Cardiac septum (tissue), 1 donor: ENCODE results near the gene DOHH. TPM values are rescaled to one million over a fixed set of nuclear protein-coding genes. Genes with fewer than 3 reads are reported as not detected.
"Not testable (repeated sequence)": the region's sequence is repeated elsewhere in the genome, so short reads cannot be mapped to it uniquely, and the experiment has no call there.

ENCODE experiments used
- DNase-seq: peaks from one replicate; pipeline ENCODE4 v3.0.0-alpha.2; 2020; ENCODE audit warnings: low spot score
- intact Hi-C: fragments of 100-400 bp; cut with DNase I; formaldehyde crosslinking; loops from one replicate; pipeline ENCODE4 v1.14.0; 2022
- total RNA-seq: library from RNA; stranded (reverse); fragmentation: NEBNext Ultra II Directional; extraction: Animal tissue kit (Norgen Biotek cat#: 25700); gene quantifications from one replicate; pipeline ENCODE4 v1.2.1, GENCODE V29; 2021
- donor health status: DM: no; HTN: no; CAD: no.

The DOHH gene
- total RNA-seq, 1 donor from 2014 or later: 11.1 TPM

DNA sequence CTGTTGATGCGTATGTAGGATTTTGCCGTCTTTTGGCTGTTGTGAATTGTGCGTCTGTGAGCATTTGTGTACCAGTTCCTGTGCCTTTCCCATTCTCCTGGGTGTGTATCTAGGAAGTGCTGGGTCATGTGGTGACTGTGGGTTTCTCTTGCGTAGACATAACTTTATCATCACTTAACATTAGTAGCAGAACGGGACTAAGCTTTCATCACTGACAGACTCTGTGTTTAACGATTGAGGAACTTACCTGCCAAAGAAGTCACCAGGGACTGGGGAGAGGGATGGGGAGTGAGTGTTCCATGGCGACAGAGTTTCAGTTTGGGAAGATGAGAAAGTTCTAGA, 20.6 kb upstream of the DOHH start:
- DNase-seq: no peak
- intact Hi-C loops: no loop called here

DNA sequence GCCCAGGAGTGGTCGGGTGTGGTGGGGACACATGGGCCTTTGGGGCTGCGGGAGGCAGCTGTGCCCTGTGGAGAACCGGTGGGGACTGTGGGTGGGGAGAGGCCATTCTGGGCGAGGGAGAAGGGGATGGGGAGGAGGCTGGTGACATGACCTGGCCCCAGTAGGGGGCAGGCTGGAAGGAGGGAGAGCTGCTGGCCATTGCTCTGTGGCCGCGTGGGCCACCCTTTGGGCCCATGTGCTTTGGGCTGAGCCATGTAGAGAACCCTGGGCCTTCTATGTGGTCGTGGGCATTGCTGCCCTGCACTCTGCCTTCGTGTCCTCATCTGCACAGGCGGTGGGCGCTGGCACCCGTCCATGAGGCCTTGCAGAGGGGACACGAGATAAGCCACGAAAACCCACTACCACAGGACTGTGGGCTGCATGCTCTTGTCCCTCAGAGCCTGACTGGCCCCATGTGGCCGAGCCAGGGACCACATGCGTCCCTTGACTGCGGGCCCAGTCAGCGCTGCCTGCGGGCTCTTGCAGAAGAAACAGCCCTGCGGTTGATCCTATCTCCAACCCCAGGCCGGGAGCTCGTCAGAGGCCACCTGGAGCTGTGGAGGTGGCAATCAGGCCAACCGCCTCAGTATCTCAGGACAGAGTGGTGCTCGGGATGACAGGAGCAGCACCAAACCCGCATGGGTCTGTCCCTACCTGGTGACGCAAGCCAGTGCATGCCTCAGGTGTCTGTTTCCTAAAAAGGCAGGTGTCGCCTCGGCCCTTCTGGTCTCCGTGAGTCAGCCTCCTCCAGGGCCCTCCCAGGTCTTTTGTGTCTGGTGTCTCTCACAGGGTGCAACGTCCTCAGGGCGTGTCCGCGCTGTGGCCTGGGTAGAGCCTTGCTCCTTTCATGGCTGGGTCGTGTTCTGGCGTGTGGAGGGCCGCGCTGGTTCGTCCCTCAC, 20.0 kb upstream of the DOHH start:
- DNase-seq: no peak
- intact Hi-C loops: no loop called here

DNA sequence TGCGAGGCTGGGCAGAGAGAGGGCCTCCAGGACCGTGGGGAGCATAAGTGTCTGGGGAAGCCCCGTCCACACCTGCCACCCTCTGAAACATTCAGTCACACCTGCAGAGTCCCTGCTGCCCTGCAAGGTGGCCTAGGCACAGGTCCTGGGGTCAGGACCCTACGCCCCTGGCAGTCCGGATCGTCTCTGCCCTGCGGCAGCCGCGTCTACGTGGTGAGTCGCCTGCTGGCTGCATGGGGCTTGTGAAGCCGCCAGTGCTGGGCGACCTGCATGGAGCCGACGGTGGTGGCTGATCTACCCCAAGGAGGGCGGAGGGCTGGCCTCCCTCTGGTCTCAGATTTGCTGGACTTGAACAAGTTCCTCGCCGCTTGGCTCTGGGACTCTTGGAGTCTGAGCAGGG, 18.7 kb upstream of the DOHH start:
- intact Hi-C loops: no loop called here
- DNase-seq: no peak

DNA sequence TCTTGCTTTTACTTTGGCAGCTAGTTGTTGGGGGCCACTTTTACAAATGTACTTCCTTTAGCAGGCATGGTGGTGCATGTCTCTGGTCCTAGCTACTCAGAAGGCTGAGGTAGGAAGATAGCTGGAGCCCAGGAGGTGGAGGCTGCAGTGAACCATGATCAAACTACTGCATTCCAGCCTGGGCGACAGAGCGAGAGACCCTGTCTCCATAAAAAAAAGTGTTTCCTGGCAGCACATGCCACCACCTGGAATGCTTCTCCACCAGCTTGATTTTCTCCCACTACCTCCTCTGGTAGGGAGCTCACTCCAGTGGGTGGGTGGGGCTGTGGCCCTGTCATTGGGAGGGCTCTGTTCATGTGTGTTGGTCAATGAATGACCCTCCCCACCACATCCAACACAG, 18.2 kb upstream of the DOHH start:
- DNase-seq: no peak
- intact Hi-C loops: no loop called here

DNA sequence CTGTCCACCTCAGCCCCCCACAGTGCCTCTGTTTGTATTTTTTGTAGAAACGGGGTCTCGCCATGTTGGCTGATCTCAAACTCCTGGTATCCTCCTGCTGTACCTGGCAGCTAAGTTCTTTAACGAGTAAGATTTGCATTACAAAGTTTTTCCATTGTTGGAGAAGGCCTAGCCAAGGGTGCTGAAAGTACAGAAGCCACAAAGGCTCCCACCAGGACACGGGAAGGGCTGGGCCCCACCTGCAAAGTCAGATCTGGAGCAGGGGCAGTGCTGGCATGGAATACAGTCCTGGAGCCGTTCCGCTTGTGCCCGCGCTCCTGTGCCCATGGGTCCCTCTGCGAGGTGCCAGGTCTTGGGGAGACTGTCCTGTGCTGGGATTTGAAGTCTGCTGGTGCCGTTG, 17.8 kb upstream of the DOHH start:
- intact Hi-C loops: no loop called here
- DNase-seq: no peak

DNA sequence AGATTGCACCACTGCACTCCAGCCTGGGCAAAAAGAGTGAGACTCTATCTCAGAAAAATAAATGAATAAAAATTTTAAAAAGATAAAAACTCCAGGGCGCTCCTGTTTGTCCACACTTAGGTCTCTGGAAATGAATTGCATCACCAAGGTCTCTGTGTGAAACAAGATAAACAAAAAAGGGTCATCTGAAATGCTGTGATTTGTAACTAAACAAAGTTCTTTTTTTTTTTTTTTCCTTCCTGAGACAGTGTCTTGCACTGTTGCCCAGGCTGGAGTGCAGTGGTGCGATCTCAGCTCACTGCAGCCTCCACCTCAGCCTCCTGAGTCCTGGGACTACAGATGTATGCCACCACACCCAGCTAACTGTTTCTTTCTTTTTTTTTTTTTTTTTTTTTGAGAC, 17.2 kb upstream of the DOHH start:
- intact Hi-C loops: no loop called here
- DNase-seq: no peak

DNA sequence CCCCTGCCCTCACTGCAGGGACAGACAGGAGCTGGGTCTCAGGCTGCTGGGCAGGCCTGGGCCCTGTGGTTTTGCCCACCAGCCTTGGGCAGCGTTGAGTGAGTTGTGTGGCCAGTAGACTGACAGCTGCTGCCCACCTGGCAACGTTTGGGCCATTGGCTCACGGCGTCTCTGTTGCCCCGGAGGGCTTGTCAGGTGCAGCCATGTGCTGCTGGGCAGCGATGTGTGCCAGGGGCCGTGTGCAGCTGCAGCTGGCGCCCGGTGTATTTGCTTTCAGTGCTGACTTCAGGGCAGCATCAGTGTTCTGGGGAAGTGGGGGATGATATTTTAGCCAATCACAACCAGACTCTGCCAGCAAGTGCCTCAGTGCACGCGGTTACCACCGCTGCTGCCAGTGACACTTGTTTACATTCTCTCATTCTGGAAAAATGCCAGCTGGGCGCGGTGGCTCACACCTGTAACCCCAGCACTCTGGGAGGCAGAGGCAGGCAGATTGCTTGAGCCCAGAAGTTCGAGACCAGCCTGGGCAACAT, 16.3 kb upstream of the DOHH start:
- no peak for DNase-seq
- intact Hi-C loops: no loop called here

DNA sequence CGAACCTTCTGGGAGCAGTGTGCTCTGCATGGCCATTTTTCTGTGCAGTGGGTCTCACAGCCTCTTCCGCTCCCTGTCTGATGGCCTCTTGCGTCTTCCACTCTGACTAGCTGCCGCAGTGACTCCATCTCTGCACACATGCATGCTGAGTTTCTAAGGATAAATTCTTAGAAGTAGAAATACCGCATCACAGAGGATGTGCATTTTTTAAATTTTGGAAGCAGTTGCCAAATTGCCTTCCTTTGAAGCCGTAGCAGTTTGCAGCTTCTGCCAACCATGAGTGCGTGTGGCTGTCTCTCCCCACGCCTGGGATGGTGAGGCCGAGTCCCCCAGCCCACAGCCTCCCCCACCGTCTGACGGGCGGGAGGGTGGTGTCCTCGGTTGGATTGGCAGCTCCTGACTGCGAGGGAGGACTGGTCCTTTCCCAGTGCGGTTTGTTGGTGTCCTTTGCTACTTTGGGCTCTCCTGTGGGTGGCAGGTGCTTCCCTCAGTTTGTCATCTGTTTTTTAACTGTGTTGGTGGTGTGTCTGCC, 15.5 kb upstream of the DOHH start:
- intact Hi-C loops: no loop called here
- DNase-seq: no peak

DNA sequence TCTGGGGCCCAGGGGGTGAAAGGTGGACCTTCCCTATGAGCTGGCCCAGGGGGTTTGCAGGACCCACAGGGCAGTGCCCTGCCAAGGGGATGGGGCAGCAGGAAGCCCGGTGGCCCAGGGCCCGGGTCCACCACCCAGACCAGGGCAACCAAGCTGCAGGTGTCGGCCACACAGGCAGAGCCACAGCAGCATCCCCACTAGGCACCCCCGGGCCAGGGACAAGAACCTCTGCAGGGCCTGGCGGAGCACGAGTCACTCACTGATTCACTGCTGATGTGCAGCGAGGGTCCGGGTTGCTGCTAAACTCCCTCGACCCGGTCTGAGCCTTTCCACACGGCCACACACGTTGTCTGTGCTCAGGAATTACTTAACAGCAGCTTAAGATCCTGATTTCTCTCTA, 14.5 kb upstream of the DOHH start:
- DNase-seq: no peak
- intact Hi-C loops: no loop called here

DNA sequence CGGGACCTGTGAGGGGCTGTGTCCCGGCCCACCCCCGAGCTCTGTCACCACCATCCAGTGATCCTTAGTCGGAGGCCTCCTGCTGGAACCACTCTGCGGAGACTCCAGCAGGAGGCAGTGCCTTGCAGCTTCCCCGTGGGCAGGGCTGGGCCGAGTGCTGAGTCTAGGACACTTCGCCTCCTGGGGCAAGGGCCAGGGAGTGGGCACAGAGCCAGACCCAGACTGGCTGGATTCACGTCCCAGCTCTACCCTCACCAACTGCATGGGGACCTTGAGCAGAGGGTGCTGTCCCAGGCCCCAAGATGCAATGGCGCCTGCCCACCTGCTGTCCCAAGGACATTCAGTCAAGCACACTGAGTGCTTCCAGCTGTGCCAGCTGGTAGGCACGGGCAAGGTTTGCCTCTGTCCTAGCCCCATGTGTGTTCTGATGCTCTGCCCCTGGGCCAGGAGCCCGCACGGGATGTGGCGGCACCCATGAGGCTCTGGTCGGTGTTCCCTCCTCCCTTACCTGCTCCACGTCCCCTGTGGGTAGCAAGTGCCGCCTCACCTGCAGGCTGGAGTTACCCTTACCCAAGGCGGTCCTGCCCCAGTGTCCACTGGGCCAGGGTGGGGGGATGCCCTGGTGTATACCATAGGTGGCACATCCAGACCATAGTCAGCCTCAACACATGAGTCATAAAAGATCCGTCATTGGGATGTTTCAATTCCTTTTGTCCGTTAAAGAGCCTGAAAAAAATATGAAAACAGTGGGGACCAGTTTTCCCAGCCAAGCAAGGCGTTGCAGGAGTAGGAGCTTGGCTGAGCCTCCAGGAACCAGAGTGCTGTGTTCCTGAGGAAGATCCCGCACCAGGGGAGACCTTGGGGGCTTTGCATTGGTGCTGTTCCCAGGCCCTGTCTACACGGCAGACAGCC, 13.0 kb upstream of the DOHH start:
- DNase-seq: no peak
- intact Hi-C loops: no loop called here

DNA sequence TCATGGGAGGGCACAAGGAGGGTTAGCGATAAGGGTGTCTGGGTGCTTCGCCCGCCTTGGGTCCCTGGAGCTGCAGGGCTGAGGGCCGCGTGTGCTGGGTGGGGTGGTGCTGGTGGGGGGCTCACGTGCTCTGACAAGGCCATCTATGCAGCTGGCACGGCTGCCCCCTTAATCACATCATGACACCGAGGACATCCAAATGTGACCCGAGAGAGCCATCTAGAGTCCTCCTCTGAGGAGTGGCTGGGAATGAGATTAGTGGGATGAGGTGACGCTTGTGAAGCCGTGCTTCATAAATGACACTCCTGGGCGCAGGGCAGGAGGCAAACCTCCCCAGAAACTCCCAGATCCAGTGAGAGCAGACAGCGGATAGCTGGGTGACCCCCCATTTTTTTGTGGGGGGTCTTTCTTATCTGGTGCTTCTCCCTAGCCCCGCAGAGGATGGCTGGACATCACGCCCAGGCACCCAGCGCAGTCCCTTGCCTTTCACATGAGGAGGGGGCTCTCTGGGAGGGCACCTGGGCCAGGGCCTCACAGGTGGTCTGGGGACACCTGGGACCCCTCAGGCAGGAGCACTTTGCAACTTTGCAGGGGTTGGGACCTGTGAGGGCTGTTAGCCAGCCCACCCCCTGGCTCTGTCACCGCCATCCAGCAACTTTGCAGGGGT, 12.2 kb upstream of the DOHH start:
- no peak for DNase-seq
- intact Hi-C loops: no loop called here

DNA sequence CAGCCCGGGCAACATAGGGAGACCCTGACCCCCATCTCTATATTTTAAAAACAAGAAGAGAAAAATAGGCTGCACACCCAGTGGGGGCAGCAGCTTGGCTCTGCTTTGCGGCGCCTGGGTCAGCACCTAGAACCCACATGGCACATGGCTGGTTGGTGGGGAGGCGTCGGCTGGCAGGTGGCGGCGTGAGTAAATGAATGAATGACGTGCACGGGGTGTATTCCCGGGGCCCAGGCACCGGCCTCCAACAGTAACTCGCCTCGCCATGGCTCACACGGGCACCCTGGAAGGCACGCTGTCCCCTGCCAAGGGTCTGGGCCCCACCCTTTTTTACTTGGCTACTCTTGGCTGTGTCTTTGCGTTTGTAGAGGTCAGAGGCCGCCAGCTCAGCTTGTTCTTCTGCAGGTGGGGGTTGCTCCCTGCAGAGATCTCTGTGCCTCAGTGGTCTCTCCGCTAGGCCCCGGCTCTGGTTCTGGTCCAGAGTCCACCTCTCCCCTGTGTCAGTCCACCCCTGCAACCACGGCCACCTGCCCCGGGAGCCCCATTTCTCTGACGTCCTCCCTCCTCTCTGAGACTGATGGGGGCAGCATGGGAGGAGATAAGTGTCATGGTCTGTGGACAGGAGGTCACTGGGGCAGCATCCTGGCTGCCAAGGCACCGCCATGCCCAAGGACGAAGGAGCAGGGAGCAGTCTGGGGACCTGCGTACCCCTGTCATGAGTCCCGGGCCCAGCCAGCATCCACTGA, 11.2 kb upstream of the DOHH start:
- DNase-seq: no peak
- intact Hi-C loops: no loop called here

DNA sequence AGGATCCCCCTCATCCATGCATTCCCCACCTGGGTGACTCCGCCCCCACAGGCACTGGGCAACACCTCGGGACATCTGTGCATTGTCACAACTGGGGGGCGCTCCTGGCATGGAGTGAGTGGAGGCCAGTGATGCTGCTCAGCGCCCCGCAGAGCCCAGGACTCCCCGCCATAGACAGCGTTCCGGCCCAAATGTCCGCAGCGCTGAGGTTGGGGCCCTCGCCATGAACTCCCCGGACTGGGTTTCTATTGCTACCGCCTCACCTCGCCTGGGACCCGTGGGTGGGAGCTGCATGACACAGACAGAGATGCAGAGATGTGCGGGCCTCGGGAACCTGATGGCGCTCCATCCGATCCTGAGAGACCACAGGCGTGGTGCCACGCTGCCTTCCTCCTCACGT, 10.3 kb upstream of the DOHH start:
- intact Hi-C loops: no loop called here
- no peak for DNase-seq

DNA sequence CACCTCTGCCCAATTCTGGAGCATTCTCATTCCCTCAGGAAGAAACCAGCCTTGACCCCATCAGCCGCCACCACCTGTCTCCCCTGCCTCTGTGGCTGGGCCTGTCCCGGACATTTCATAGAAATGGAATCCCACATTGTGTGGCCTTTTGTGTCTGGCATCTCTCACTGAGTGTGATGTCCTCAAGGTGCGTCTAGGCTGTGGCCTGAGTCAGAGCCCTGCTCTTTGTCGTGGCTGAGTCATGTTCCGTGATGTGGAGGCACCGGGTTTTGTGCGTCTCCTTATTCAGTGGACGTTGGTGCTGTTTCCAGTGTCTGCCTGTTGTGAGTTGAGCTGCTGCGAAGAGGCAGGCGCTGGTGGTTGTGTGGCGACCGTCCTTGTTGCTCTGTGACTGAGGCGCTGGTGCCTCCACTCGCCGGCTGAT, 9.1 kb upstream of the DOHH start:
- intact Hi-C loops: loop anchor here (5.0 kb wide), 1 partner anchor 63 kb away; the partner anchor contains the start of gene HMG20B
- no peak for DNase-seq

DNA sequence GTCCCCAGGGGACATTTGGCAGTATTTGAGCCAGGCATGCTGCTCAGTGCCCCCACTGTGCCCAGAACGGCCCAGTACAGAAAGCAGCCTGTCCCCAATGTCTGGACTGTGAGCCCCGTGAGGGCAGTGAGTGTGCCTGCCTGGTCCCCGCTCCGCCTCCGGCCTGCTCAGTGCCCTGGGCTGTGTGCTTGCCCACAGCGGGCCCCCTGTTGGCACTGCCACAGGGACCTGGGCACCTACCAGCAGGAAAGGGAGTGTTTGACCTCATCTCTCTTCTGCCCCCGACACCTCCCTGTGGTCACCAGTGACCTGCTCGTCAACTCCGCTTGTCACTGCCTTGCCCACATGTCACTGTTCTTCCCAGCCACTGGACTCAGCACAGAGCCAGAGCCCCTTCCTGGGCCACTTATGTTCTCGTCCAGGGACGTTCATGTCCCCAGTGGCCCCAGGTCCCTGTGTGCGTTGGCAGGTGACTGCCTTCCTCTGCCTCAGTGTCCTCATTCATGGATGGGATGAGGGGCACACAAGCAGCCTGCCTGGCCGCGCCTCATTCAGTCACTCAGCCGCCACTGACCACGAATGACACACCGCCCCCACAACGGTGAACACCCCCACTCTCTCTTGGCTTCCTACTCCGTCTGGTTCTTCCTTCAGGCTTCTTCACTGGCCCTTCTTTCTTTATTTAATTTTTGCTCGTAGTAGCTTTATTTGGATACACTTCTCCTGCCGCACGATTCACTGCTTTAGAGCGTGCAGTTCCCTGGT, 8.5 kb upstream of the DOHH start:
- no peak for DNase-seq
- intact Hi-C loops: loop anchor here (5.0 kb wide), 1 partner anchor 63 kb away; the partner anchor contains the start of gene HMG20B

DNA sequence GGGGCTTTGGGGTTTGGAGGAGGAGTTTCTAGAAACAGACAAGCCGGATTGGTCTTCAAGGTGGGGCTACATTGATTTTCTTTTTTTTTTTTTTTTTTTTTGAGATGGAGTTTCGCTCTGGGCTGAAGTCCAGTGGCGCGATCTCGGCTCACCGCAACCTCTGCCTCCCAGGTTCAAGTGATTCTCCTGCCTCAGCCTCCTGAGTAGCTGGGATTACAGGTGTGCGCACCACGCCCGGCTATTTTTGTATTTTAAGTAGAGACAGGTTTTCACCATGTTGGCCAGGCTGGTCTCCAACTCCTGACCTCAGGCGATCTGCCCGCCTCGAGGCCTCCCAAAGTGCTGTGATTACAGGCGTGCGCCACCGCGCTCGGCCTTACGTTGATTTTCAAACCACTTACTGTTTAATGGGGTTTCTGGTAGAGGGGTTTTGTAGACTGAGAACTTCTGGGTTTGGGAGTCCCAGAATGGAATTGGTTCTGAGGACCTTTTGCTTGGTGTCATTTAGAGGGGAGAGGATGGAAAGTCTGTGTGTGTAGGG, 7.7 kb upstream of the DOHH start:
- intact Hi-C loops: loop anchor here (5.0 kb wide), 1 partner anchor 64 kb away; the partner anchor contains the start of gene HMG20B

DNA sequence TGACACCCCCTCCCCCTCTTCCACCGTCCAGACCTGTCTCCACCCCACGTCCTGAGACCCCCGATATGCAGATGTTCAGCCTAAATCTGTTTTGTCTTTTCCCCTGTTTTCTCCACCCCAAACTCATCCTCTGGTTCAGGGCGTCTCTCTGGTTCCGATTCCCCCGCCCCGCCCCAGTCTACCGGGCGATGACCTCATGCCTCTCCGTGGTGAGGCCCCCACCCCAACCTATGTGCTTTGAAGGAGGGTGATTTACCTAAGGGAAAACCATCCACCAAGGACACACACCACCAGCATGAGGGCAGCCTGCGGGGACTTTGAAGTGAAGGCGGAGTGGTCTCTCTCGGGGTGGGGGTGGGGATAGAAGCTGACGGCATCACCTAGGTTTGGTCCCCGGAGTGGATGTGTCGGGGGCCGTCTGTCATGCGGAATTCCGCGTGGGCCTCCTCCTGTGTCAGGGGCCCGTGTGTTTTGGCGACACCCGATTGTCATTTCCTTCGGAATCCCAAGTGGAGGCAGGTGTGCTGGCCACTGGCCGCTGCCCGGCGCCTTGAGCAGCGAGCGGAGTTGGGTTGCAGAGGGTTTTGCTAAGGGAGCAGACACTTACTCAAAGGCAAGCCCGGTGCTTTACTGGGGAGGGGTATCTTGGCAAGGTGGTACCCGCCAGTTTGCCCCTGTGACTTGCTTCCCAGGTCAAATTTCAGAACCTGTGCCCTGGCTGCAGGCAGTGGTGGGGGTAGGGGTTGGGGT, 7.1 kb upstream of the DOHH start:
- intact Hi-C loops: loop anchor here (5.0 kb wide), 1 partner anchor 65 kb away; the partner anchor contains the start of gene HMG20B

More for the DNA sequence above, 7.7 kb upstream of the DOHH start:
- not testable (repeated sequence) for DNase-seq

More for the DNA sequence above, 7.1 kb upstream of the DOHH start:
- no peak for DNase-seq
